Epithelial cell of esophagus (primary cell): ENCODE results near the gene SPIN1.
"Not testable (repeated sequence)": the region's sequence is repeated elsewhere in the genome, so short reads cannot be mapped to it uniquely, and the experiment has no call there.

Experiments used
- DNase-seq: peaks from one replicate; pipeline ENCODE4 v3.0.0; 2010; ENCODE audit warnings: low read depth
- H3K4me3 ChIP-seq: 2 replicates; pipeline ENCODE4 v1.5.1; 2011; ENCODE audit warnings: mild to moderate bottlenecking, low read length, control low read depth
- CTCF ChIP-seq: IDR thresholded peaks from 2 replicates; pipeline ENCODE4 v1.5.1; 2011; ENCODE audit warnings: low read depth, mild to moderate bottlenecking, low read length, control low read depth, inconsistent platforms; ENCODE audit not compliant: insufficient read depth; ENCODE audit errors: missing control alignments

SPIN1 gene

GRCh38 chr9:88388203-88388885, at the start of gene SPIN1:
Gene SPIN1, plus strand, starts transcription at chr9:88388444. Its CDS starts 38,096 bp downstream, at chr9:88426540.
- peak; percentile 13 for TF ChIP-seq CTCF
- peak; percentile 81 for DNase-seq
- H3K4me3 ChIP-seq: peak within 1 kb of the TSS; percentile 82

GRCh38 chr9:88339317-88339716, 48.9 kb upstream of the SPIN1 start:
- no peak overlapping the region for H3K4me3 ChIP-seq
- no peak for TF ChIP-seq CTCF
- DNase-seq: no peak

GRCh38 chr9:88342246-88342645, 46.0 kb upstream of the SPIN1 start:
- no peak for TF ChIP-seq CTCF
- DNase-seq: no peak
- H3K4me3 ChIP-seq: no peak overlapping the region

DNA sequence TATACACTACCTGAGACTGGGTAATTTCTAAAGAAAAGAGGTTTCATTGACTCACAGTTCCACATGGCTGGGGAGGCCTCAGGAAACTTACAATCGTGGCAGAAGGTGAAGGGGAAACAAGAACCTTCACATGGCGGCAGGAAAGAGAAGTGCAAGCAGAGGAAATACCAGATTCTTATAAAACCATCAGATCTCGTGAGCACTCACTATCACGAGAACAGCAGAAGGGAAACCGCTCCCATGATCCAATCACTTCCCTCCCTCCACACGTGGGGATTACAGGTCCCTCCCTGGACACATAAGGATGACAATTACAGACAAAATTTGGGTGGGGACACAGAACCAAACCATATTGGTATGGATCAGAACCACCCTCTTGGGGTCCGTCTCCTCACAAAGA, 44.2 kb upstream of the SPIN1 start:
- no peak for DNase-seq
- no peak for TF ChIP-seq CTCF
- H3K4me3 ChIP-seq: no peak overlapping the region

DNA sequence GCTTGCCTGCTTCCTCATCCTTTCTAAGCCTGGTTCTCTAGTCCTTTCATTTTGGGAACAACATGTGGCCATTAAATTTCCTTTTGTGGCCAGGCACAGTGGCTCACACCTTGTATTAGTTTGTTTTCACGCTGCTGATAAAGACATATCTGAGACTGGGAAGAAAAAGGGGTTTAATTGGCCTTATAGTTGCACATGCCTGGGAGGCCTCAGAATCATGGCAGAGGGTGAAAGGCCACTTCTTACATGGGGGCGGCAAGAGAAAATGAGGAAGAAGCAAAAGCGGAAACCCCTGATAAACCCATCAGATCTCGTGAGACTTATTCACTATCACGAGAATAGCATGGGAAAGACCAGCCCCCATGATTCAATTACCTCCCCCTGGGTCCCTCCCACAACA, 37.9 kb upstream of the SPIN1 start:
- not testable (repeated sequence) for H3K4me3 ChIP-seq, DNase-seq

DNA sequence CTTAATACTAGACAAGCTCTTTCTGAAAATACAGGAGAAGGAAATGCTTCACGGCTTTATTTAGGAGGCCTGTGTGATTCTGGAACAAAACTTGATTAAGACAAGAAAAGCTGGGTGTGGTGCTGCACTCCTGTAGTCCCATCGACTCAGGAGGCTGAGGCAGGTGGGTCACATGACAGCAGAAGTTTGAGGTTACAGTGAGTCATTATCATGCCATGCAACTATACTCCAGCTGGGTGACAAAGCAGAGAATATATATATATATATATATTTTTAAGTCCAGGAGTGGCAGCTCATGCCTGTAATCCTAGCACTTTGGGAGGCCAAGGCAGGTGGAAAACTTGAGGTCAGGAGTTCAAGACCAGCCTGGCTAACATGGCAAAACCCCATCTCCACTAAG, 33.1 kb upstream of the SPIN1 start:
- DNase-seq: peak; percentile 87
- H3K4me3 ChIP-seq: no peak overlapping the region
- no peak for TF ChIP-seq CTCF

- DNase-seq, H3K4me3 ChIP-seq: not testable (repeated sequence)
Observed at GRCh38 chr9:88357250-88357649, 31.0 kb upstream of the SPIN1 start.

DNA sequence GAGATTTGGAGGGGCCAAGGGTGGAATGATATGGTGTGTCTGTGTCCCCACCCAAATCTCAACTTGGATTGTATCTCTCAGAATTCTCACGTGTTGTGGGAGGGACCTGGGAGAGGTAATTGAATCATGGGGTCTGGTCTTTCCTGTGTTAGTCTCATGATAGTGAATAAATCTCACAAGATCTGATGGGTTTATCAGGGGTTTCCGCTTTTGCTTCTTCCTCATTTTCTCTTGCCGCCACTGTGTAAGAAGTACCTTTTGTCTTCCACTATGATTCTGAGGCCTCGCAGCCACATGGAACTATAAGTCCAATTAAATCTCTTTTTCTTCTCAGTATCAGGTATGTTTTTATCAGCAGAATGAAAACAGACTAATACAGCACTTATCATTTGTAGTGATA, 29.5 kb upstream of the SPIN1 start:
- TF ChIP-seq CTCF: no peak
- no peak overlapping the region for H3K4me3 ChIP-seq
- DNase-seq: no peak
